ENCODE data around the gene LARP4.
"Not testable (repeated sequence)": the region's sequence is repeated elsewhere in the genome, so short reads cannot be mapped to it uniquely, and the experiment has no call there.

LARP4 gene

GRCh38 chr12:50400638-50401499 is at the start of gene LARP4:
LARP4 (plus strand) TSS chr12:50400885; CDS start chr12:50401011, 126 bp downstream.
- DNase-seq: peak; percentile 98

- DNase-seq: peak; percentile 55
Observed at GRCh38 chr12:50351120-50352043, 49.3 kb upstream of the LARP4 start.

DNA sequence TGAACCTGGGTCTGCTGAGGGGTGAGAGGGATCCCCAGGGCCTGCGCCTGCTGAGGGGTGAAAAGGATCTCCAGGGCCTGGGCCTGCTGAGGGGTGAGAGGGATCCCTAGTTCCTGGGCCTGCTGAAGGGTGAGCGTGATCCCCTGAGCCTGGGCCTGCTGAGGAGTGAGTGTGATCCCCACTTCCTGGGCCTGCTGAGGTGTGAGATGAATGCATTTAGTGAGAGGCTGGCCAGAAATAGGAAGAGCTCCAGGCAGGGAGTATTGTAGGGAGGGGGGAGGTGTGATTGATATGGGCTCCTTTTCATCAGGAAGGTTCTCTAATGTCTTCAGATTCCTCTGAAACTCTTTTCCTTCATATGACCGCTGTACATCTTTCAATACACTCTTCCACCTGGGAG is 47.3 kb upstream of the LARP4 start:
- DNase-seq: no peak

- DNase-seq: no peak
Observed at GRCh38 chr12:50353869-50354593, 46.7 kb upstream of the LARP4 start.

DNA sequence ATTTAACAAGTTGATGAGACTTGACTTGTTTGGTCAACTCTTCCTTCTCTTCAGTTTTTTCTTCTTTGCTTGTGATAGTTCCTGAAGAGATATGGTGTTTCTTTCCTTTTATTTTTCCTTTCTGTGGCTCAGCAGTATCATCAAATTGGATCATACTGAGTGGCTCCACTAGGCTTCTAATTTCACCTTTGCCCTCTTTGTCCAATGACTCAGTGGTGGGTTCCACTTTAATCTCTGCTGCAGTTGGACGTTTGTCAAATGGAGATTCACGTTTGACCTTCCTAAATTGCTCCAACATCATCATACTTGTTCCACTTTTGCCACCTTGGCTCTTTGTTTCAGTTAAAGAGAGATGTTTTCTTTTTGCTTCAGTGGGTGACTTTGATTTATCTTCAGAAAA is 45.8 kb upstream of the LARP4 start:
- no peak for DNase-seq

DNA sequence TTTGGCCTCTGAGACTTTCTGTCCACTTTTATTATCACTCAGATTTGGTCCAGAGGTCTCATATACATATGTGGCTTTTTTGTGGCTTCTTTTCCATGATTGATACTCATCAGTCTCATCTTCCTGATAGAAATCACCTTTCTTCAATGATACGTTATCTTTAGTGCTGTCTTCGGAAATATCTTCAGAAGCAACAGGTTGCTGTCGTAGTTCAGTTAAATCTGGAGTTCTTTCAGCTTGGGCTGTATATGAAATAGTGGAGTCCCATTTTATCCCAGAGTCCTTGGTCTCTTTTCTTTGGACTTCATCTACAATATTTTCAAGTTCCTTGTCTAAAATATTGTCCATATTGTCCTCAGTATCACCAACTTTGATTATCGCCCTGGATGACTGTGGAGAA is 45.3 kb upstream of the LARP4 start:
- DNase-seq: no peak

DNA sequence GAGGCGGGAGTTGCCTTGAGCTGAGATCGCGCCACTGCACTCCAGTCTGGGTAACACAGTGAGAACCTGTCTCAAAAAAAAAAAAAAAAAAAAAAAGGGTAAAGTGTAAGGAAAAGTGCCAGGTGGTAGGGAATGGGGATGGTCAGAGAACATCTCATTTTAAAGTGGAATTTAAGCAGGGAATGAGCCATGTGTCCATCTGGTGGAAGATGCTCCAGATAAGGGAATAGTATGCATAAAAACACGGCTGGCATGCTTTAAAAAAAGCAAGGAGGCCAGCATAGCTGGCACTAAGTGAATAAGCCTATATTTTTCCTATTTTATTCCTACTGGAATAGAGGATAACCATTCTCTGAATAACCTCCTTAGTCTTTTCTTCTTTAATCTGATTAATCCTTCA is 38.0 kb upstream of the LARP4 start:
- no peak for DNase-seq

GRCh38 chr12:50363141-50363540 is 37.5 kb upstream of the LARP4 start:
- DNase-seq: no peak

GRCh38 chr12:50365709-50366406 is 34.8 kb upstream of the LARP4 start:
- DNase-seq: no peak

DNA sequence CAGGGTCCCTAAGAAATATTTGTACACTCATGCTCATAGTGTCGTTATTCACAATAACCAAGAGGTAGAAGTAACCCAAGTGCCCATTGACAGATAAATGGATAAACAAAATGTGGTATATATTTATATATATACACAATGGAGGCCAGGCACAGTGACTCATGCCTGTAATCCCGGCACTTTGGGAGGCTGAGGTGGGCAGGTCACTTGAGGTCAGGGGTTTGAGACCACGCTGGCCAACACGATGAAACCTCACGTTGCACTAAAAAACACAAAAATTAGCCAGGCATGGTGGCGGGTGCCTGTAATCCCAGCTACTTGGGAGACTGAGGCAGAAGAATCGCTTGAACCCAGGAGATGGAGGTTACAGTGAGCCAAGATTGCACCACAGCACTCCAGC is 30.0 kb upstream of the LARP4 start:
- not testable (repeated sequence) for DNase-seq

GRCh38 chr12:50375802-50376201 is 24.9 kb upstream of the LARP4 start:
- no peak for DNase-seq

- DNase-seq: no peak
Observed at GRCh38 chr12:50380761-50381325, 19.8 kb upstream of the LARP4 start.

GRCh38 chr12:50387487-50387886 is 13.2 kb upstream of the LARP4 start:
- DNase-seq: peak; percentile 33

- peak; percentile 33 for DNase-seq
Observed at GRCh38 chr12:50387972-50388478, 12.7 kb upstream of the LARP4 start.

DNA sequence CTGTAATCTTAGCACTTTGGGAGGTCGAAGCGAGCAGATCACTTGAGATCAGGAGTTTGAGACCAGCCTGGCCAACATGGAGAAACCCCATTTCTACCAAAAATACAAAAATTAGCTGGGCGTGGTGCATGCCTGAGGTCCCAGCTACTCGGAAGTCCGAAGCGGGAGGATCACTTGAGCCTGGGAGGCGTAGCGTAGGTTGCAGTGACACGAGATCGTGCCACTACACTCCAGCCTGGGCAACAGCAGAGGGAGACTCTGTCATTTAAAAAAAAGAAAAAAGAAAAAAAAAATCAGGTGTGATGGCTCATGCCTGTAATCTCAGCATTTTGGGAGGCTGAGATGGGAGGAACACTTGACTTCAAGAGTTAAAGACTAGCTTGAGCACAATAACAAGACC is 11.9 kb upstream of the LARP4 start:
- DNase-seq: not testable (repeated sequence)

- DNase-seq: no peak
Observed at GRCh38 chr12:50390316-50390741, 10.4 kb upstream of the LARP4 start.

- no peak for DNase-seq
Observed at GRCh38 chr12:50394469-50395029, 6.1 kb upstream of the LARP4 start.

DNA sequence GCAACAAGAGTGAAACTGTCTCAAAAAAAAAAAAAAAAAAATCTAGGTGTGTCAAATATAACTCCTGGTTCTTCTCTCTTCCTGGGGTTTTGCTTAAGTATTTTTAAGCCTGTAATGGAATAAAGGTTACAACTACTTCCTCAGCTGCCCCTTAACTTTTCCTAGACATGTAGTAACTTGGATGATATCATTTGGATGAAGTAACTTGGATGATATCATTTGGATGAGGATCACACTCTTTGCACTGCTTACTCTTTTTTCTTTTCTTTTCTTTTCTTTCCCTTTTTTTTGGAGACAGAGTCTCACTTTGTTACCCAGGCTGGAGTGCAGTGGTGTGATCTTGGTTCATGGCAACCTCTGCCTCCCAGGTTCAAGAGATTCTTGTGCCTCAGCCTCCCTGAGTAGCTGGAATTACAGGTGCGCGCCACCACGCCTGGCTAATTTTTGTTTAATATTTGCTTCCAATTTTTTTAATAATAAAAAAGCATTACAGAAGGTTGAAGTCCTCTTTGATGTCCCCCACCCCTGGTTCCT is 3.5 kb upstream of the LARP4 start:
- DNase-seq: no peak

DNA sequence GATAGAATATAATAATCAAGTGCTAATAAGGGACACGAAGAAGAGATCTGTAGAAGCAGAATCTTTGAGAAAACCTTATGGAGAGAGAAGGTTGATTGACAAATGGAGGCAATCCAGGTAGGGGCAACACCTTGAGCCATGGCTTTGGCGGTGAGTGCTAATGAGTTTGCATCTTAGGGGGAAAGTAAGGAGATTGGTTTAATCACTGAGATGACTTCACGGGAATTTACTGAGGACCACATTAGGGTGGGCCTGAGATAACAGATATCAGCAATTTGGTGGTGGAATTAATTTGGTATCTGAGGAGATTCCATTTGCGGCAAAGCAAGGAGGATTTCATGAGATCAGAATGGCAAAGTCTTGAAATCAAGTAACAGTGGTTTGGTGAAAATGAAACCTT is 1.8 kb upstream of the LARP4 start:
- DNase-seq: no peak

- DNase-seq: no peak
Observed at GRCh38 chr12:50400104-50400637, 514 bp upstream of the LARP4 start.

All from DMS53 (cell line).